Natural killer cell treated with Interleukin-12 subunit alpha and Interleukin-12 subunit beta and Interleukin-15 and Interleukin-18, amount 100 ng/mL, for 72 hours (primary cell): ENCODE data around the gene CD59. TPM values are rescaled to one million over a fixed set of nuclear protein-coding genes. Genes with fewer than 3 reads are reported as not detected.

Experiments used
- ATAC-seq, 2 donors: fragments of 150-1000 bp; cut with Tn5 transposase in 1 of 2; sonication (Bioruptor Pico), chemical (Tn5 transposase) in 1 of 2; 2 replicates each; pipeline ENCODE4 v1.10.0; 2021
- DNase-seq: peaks from one replicate; pipeline ENCODE4 v3.0.0; 2022; ENCODE audit warnings: low spot score
- H3K27ac Mint-ChIP-seq, 2 donors: 1 replicate in 1 of 2; 2 replicates in 1 of 2; pipeline ENCODE4 v1.8.0; 2022; ENCODE audit warnings: mixed read lengths in 2 of 2, mild to moderate bottlenecking in 1 of 2, moderate library complexity in 1 of 2
- H3K27me3 Mint-ChIP-seq, 2 donors: 1 replicate in 1 of 2; 2 replicates in 1 of 2; pipeline ENCODE4 v1.8.0; 2022; ENCODE audit warnings: mixed read lengths in 2 of 2
- H3K36me3 Mint-ChIP-seq: one replicate; pipeline ENCODE4 v1.8.0; 2022; ENCODE audit warnings: mixed read lengths
- H3K4me1 Mint-ChIP-seq, 2 donors: 1 replicate in 1 of 2; 2 replicates in 1 of 2; pipeline ENCODE4 v1.8.0; 2022; ENCODE audit warnings: low read depth in 2 of 2, mixed read lengths in 2 of 2, mild to moderate bottlenecking in 1 of 2
- H3K4me3 Mint-ChIP-seq: one replicate; pipeline ENCODE4 v1.8.0; 2022; ENCODE audit warnings: mixed read lengths
- H3K9me3 Mint-ChIP-seq: 2 replicates; pipeline ENCODE4 v1.8.0; 2022; ENCODE audit warnings: mixed read lengths
- total RNA-seq, 2 donors: library from RNA; stranded (reverse); gene quantifications; one replicate each; pipeline ENCODE4 v1.2.3, GENCODE V29; 2022

The CD59 gene
- total RNA-seq, 2 donors from 2014 or later, result 15.5 to 23.2 TPM

GRCh38 chr11:33658195-33658900, 77.9 kb downstream of the CD59 start:
- H3K27me3 Mint-ChIP-seq, result peaks cover 20 to 22% of the 10 kb centered on the region in 2 donors
- ATAC-seq (no peak), DNase-seq (no peak)
- no peaks in the 10 kb centered on the region for H3K36me3 Mint-ChIP-seq
- H3K27ac Mint-ChIP-seq, result no peak overlapping the region
- no peak overlapping the region for H3K4me3 Mint-ChIP-seq
- H3K9me3 Mint-ChIP-seq, result no peaks in the 10 kb centered on the region
- no peaks in the 10 kb centered on the region for H3K4me1 Mint-ChIP-seq

DNA sequence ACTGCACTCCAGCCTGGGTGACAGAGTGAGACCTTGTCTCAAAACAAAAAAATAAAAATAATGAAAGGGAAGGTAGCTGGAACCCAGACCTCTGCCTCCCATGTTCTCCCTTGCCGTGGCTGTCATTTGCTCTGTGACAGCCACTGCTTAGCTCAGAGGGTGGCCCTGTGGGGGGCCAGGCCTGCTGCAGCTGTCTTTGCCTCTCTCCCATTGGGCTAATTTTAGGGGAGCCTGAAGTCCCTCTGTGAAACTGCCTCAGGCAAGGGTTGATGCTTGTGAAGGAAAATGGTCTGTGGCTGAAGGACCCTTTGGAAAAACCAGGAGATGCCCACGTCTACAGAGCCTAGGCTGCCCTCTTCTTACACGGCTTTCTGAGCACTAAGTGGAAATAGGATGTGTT, 78.5 kb downstream of the CD59 start:
- DNase-seq, result no peak
- no peaks in the 10 kb centered on the region for H3K4me1 Mint-ChIP-seq
- no peaks in the 10 kb centered on the region for H3K9me3 Mint-ChIP-seq

DNA sequence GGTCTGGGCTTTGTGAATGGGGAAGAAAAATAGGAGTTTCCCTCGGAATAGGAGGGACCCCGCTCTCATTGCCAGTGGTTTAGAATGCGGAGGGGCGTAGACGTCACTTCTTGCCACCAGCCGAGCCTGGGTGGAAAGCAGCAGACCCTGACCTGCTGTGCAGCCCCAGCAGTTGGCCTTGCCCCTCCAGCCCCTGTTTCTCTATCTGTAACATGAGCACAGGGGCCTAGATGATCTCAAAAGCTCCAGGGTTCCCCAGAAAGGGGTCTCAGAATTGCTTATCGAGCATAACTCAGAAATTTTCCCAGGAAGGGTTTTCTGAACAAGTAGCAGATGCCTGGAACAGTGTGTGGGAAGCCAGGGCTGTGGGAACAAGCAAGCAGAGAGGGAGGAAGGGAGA, 79.5 kb downstream of the CD59 start:
- H3K27ac Mint-ChIP-seq, result no peak overlapping the region
- no peaks in the 10 kb centered on the region for H3K4me1 Mint-ChIP-seq
- no peak overlapping the region for H3K4me3 Mint-ChIP-seq
- no peaks in the 10 kb centered on the region for H3K36me3 Mint-ChIP-seq
- ATAC-seq (no peak), DNase-seq (no peak)
- no peaks in the 10 kb centered on the region for H3K9me3 Mint-ChIP-seq
- peaks cover 21 to 28% of the 10 kb centered on the region in 2 donors for H3K27me3 Mint-ChIP-seq

More for the DNA sequence above, 78.5 kb downstream of the CD59 start:
- no peaks in the 10 kb centered on the region for H3K36me3 Mint-ChIP-seq
- H3K27me3 Mint-ChIP-seq, result peaks cover 21 to 25% of the 10 kb centered on the region in 2 donors
- no peak overlapping the region for H3K4me3 Mint-ChIP-seq
- H3K27ac Mint-ChIP-seq, result no peak overlapping the region
- no peak for ATAC-seq

- Mint-ChIP-seq H3K9me3 (no peaks in the 10 kb centered on the region), H3K4me1 (no peaks in the 10 kb centered on the region), H3K27ac (no peak overlapping the region), H3K4me3 (no peak overlapping the region), H3K27me3 (peaks cover 24 to 28% of the 10 kb centered on the region in 2 donors), H3K36me3 (no peaks in the 10 kb centered on the region)
- DNase-seq, result no peak
- ATAC-seq, result no peak
These were observed 80.2 kb downstream of the CD59 start for GRCh38 chr11:33655842-33656600.

DNA sequence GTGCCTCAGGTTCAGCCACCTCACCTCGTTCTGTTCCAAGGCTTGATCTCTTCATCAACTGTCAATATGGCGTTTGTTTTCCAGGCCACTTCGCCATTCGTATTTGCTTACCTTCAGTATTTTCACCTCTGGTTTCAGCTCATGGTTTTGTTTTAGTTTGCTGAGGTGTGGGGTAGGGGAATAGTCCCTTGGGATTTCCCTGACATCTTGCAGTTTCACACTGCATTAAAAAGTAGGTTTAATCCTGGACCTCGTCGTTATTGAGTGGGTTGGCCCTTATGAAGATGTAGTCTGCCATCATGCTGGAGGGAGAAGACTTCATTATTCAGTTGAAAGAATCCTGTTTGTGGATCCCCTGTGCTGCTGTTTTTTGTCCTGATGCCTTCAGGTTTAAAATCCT, 81.6 kb downstream of the CD59 start:
- Mint-ChIP-seq H3K36me3 (no peaks in the 10 kb centered on the region), H3K27me3 (peaks cover 33 to 35% of the 10 kb centered on the region in 2 donors), H3K4me3 (no peak overlapping the region), H3K4me1 (no peaks in the 10 kb centered on the region), H3K9me3 (no peaks in the 10 kb centered on the region), H3K27ac (no peak overlapping the region)
- DNase-seq, result no peak
- no peak for ATAC-seq

Other genes starting within 250 kb of the CD59 start
- gene C11orf91, start 35.6 kb downstream of the CD59 start, total RNA-seq, result not detected
- gene FBXO3, start 38.1 kb upstream of the CD59 start, total RNA-seq, result 10 to 100 TPM; 20.8 to 25.1 TPM
- not detected for gene LMO2, start 155.7 kb upstream of the CD59 start, total RNA-seq